K562 (cell line): ENCODE data around the gene HSD11B2. TPM values are rescaled to one million over a fixed set of nuclear protein-coding genes. Genes with fewer than 3 reads are reported as not detected.

Source experiments
- BRF1 ChIP-seq: IDR thresholded peaks from 3 replicates; pipeline ENCODE4 v1.6.1; 2011; ENCODE audit warnings: borderline replicate concordance, mild to moderate bottlenecking; ENCODE audit not compliant: insufficient read length; ENCODE audit errors: extremely low read depth
- CGGBP1 ChIP-seq: fragments of 250-450 bp; sonication (Bioruptor Pico); IDR thresholded peaks from 2 replicates; pipeline ENCODE4 v1.9.0; 2021; ENCODE audit warnings: mild to moderate bottlenecking
- EGR1 ChIP-seq: fragments of 450-650 bp; conservative IDR thresholded peaks from 2 replicates; pipeline ENCODE4 v1.6.1; 2017; ENCODE audit warnings: mild to moderate bottlenecking
- MCM7 ChIP-seq, 2 experiments: fragments of 450-650 bp; IDR thresholded peaks; 2 replicates each; pipeline ENCODE4 v1.6.1; 2016 to 2018
- MTA2 ChIP-seq: fragments of 450-650 bp; IDR thresholded peaks from 2 replicates; pipeline ENCODE4 v1.6.1; 2016; ENCODE audit warnings: low read depth
- NBN ChIP-seq: fragments of 450-650 bp; IDR thresholded peaks from 2 replicates; pipeline ENCODE4 v1.6.1; 2016; ENCODE audit warnings: low read depth, mild to moderate bottlenecking
- NUFIP1 ChIP-seq: fragments of 450-650 bp; IDR thresholded peaks from 2 replicates; pipeline ENCODE4 v1.6.1; 2018; ENCODE audit not compliant: partially characterized antibody
- POU5F1 ChIP-seq: fragments of 150-350 bp; IDR thresholded peaks from 2 replicates; pipeline ENCODE4 v1.6.1; 2014; ENCODE audit warnings: borderline replicate concordance, low read length, low read depth, mild to moderate bottlenecking; ENCODE audit not compliant: partially characterized antibody
- SP2 ChIP-seq: IDR thresholded peaks from 2 replicates; pipeline ENCODE4 v1.6.1; 2011; ENCODE audit warnings: mild to moderate bottlenecking, low read depth, low read length, moderate library complexity; ENCODE audit not compliant: poor library complexity, severe bottlenecking; ENCODE audit errors: extremely low read depth
- TAF9B ChIP-seq: fragments of 450-650 bp; IDR thresholded peaks from 2 replicates; pipeline ENCODE4 v1.6.1; 2018; ENCODE audit warnings: mild to moderate bottlenecking; ENCODE audit not compliant: partially characterized antibody
- U2AF1 ChIP-seq: fragments of 200-400 bp; formaldehyde crosslinking; optimal IDR thresholded peaks from 2 replicates; pipeline ENCODE3; 2017; ENCODE audit warnings: mild to moderate bottlenecking, low read depth, low read length, moderate library complexity
- polyA plus RNA-seq, 8 experiments: library from polyadenylated mRNA; depleted of rRNA in 4 of 8; stranded (reverse) in 5 of 8; unstranded in 3 of 8; fragments of >200 nt; fragmentation: Nextera tagmentation in 2 of 8; fragmentation: Illumina TruSeq in 1 of 8; extraction: Ambion mirVana in 2 of 8; extraction: Trizol in 1 of 8; gene quantifications; 2 replicates each; pipeline versions ENCODE4 v1.2.1 to v1.2.3, GENCODE V29; 2011 to 2014; ENCODE audit warnings: inconsistent platforms in 1 of 8, missing spikeins in 1 of 8
- total RNA-seq, 7 experiments: library from RNA; depleted of rRNA in 6 of 7; stranded (reverse); fragments of >200 nt in 6 of 7; fragmentation: Illumina TruSeq in 2 of 7; extraction: Trizol in 2 of 7; gene quantifications; 2 replicates each; pipeline versions ENCODE4 v1.2.1 to v1.2.3, GENCODE V29; 2011 to 2021; ENCODE audit warnings: low replicate concordance in 1 of 7
- TF ChIP-seq, protein P1 (sequence below): fragments of 450-650 bp; IDR thresholded peaks from 2 replicates; pipeline ENCODE4 v1.6.1; 2014; ENCODE audit warnings: low read depth, mild to moderate bottlenecking, moderate library complexity, borderline replicate concordance
- TF ChIP-seq, protein P2 (sequence below): fragments of 450-650 bp; IDR thresholded peaks from 2 replicates; pipeline ENCODE4 v1.6.1; 2016; ENCODE audit warnings: borderline replicate concordance

Gene HSD11B2
- total and polyA plus RNA-seq, 9 of the 15 experiments (the other 6 are each of a cell fraction or from before 2014, with no cell fraction given), result 0.08 to 2.0 (median 0.79) TPM

DNA sequence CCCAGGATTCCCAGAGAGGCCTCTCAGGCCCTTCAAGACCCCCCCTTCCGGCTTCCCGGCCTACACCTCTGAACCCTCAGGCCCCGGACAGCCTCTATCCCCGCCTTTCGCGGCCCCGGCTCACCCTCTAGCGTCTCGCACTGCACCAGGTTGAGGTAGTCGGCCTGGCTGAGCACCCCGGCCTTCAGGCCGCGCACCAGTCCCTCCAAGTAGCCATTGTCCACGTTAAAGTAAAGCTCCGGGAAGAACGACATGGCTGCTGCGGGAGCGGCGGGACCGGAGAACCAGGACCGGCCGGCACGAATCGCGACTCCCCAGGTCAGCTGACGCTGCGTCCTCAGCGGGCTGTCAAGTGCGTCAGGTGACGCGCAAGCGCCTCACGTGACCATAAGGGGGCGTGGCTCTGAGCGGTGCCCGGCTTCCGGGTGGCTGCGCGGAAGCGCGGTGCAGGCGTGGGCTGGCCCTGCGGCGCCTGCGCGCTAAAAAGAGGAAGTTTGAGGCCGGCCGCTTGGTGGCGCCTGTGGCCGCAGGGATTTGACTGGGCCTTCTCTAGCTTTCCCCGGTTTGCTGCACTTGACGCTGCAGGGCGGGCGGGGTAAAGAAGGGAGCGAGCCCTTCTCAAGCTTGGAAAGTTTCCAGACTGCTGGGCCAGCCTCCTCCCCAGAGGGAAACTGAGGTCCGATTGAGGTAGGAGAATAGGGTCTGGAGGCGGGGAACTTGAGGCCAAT lies 50.1 kb downstream of the HSD11B2 start, which contains the start of gene ATP6V0D1 (continued):
- no peak for TF ChIP-seq NUFIP1
- TF ChIP-seq MCM7 (IDR thresholded peaks at IDR 0.05), result no peak
- no peak for TF ChIP-seq MTA2
- TF ChIP-seq, protein P1, sequence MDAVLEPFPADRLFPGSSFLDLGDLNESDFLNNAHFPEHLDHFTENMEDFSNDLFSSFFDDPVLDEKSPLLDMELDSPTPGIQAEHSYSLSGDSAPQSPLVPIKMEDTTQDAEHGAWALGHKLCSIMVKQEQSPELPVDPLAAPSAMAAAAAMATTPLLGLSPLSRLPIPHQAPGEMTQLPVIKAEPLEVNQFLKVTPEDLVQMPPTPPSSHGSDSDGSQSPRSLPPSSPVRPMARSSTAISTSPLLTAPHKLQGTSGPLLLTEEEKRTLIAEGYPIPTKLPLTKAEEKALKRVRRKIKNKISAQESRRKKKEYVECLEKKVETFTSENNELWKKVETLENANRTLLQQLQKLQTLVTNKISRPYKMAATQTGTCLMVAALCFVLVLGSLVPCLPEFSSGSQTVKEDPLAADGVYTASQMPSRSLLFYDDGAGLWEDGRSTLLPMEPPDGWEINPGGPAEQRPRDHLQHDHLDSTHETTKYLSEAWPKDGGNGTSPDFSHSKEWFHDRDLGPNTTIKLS, result no peak
- TF ChIP-seq TAF9B, result peak; percentile 78
- TF ChIP-seq, protein P2, sequence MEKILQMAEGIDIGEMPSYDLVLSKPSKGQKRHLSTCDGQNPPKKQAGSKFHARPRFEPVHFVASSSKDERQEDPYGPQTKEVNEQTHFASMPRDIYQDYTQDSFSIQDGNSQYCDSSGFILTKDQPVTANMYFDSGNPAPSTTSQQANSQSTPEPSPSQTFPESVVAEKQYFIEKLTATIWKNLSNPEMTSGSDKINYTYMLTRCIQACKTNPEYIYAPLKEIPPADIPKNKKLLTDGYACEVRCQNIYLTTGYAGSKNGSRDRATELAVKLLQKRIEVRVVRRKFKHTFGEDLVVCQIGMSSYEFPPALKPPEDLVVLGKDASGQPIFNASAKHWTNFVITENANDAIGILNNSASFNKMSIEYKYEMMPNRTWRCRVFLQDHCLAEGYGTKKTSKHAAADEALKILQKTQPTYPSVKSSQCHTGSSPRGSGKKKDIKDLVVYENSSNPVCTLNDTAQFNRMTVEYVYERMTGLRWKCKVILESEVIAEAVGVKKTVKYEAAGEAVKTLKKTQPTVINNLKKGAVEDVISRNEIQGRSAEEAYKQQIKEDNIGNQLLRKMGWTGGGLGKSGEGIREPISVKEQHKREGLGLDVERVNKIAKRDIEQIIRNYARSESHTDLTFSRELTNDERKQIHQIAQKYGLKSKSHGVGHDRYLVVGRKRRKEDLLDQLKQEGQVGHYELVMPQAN, result peak; percentile 99
- TF ChIP-seq CGGBP1, result no peak
- TF ChIP-seq BRF1, result no peak
- TF ChIP-seq SP2, result peak; percentile 31
- no peak for TF ChIP-seq U2AF1
- TF ChIP-seq POU5F1, result peak; percentile 54
- TF ChIP-seq EGR1, result peak; percentile 90
- TF ChIP-seq NBN, result no peak
